Suprapubic skin (tissue), 4 donors: Measurements from ENCODE around the gene CPD. TPM values are rescaled to one million over a fixed set of nuclear protein-coding genes. Genes with fewer than 3 reads are reported as not detected.

ENCODE experiments used
- DNase-seq, 2 donors: peaks; one replicate each; pipeline ENCODE4 v3.0.0-alpha.2; 2019; ENCODE audit warnings: low spot score in 2 of 2
- H3K27ac ChIP-seq: fragments of 200-600 bp; sonication (generic); one replicate; pipeline ENCODE4 v1.5.1; 2019
- H3K27me3 ChIP-seq: fragments of 200-600 bp; sonication (generic); one replicate; pipeline ENCODE4 v1.5.1; 2019
- H3K36me3 ChIP-seq: fragments of 200-600 bp; sonication (generic); one replicate; pipeline ENCODE4 v1.5.1; 2019
- H3K4me1 ChIP-seq: fragments of 200-600 bp; sonication (generic); one replicate; pipeline ENCODE4 v1.5.1; 2019
- H3K4me3 ChIP-seq: fragments of 200-600 bp; sonication (generic); one replicate; pipeline ENCODE4 v1.5.1; 2019; ENCODE audit warnings: mild to moderate bottlenecking
- H3K9me3 ChIP-seq: fragments of 200-600 bp; sonication (generic); one replicate; pipeline ENCODE4 v1.5.1; 2019
- EP300 ChIP-seq: sonication (generic); formaldehyde crosslinking; IDR thresholded peaks from one replicate; pipeline ENCODE4 v1.6.1; 2017; ENCODE audit warnings: antibody characterized with exemption
- POLR2A ChIP-seq, 2 donors: fragments of 450-650 bp; IDR thresholded peaks; one replicate each; pipeline ENCODE4 v1.6.1; 2017; ENCODE audit warnings: antibody characterized with exemption in 2 of 2, mild to moderate bottlenecking in 2 of 2, moderate library complexity in 2 of 2
- POLR2AphosphoS5 ChIP-seq, 3 donors: sonication (generic); formaldehyde crosslinking; IDR thresholded peaks; one replicate each; pipeline ENCODE4 v1.6.1; 2017; ENCODE audit warnings: antibody characterized with exemption in 3 of 3
- WGBS: methylation state at CpG from one replicate; pipeline ENCODE4 v1.1.5; 2018; 5-methylcytosine and 5-hydroxymethylcytosine counted together
- total RNA-seq, 4 donors: library from RNA; depleted of rRNA; stranded (reverse); fragments of >200 nt; gene quantifications; one replicate each; pipeline ENCODE4 v1.1.0, GENCODE V29; 2016
- TF ChIP-seq, protein P1 (sequence below), 2 donors: fragments of 200-600 bp in 1 of 2; fragments of 450-650 bp in 1 of 2; sonication (generic) in 1 of 2; IDR thresholded peaks; one replicate each; pipeline ENCODE4 v1.5.1; 2016 to 2019; ENCODE audit warnings: antibody characterized with exemption in 2 of 2, mild to moderate bottlenecking in 1 of 2, moderate library complexity in 1 of 2

The CPD gene
- total RNA-seq, 4 donors from 2014 or later, result 38.9 to 60.5 (median 49.4) TPM

DNA sequence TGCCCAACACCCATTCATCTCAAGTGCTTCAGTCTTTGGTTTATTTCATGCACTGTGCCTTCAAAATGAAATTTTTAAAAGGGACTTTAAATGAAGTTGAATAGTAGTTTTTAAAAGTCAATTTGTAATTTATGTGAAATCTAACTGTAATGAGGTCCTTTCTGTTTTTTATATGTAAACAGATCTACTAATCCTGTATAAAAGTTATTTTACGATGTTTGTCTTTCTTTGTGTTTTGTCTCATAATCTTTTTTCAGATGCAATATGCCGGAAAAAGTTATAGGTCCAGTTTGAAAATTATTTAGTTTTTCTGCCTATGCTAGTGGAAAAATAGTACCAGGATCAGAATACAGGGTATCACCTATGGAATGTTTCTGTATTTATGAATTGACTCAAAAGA lies 89.7 kb downstream of the CPD start:
- WGBS, result 78% methylated on average over 2 of the region's 2 CpGs

DNA sequence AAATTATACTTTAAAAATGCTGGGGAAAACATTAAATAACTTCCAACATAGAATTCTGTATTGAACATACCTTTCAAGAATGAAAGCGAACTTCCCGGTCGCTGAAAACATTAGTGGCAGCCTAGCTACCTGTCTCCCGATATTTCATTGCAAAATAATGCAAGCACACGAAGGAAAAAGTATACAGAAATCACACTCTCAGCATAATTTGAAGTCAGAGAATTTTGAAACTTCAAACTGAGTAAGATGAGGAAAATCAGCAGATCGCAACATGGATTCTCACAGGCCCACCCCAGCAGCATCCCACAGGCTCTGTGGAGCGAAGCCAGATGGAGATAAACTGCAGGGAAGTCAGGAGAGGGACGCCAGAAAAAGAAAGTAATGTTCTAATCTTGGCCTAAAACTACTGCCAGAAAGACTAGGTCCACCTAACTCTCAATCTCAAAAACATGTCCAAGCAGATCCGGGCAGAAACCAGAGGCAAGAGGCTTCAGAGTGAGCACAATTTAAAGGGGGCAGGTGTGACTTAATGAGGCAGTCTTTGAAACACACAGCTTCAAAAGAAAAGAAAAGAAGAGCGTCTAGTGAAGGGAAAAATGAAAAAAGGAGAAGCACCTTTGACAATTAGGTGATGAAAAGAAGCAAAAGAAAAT lies 93.6 kb downstream of the CPD start:
- Histone ChIP-seq H3K9me3 (no peaks in the 10 kb centered on the region), H3K36me3 (no peaks in the 10 kb centered on the region), H3K27ac (no peak overlapping the region), H3K4me3 (peak overlapping the region; percentile 22), H3K4me1 (peaks cover 7% of the 10 kb centered on the region), H3K27me3 (no peaks in the 10 kb centered on the region)
- TF ChIP-seq POLR2AphosphoS5 (IDR thresholded peaks at IDR 0.05) (no peak), EP300 (no peak), POLR2A (IDR thresholded peaks at IDR 0.05) (no peak)
- TF ChIP-seq, protein P1, sequence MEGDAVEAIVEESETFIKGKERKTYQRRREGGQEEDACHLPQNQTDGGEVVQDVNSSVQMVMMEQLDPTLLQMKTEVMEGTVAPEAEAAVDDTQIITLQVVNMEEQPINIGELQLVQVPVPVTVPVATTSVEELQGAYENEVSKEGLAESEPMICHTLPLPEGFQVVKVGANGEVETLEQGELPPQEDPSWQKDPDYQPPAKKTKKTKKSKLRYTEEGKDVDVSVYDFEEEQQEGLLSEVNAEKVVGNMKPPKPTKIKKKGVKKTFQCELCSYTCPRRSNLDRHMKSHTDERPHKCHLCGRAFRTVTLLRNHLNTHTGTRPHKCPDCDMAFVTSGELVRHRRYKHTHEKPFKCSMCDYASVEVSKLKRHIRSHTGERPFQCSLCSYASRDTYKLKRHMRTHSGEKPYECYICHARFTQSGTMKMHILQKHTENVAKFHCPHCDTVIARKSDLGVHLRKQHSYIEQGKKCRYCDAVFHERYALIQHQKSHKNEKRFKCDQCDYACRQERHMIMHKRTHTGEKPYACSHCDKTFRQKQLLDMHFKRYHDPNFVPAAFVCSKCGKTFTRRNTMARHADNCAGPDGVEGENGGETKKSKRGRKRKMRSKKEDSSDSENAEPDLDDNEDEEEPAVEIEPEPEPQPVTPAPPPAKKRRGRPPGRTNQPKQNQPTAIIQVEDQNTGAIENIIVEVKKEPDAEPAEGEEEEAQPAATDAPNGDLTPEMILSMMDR (IDR thresholded peaks at IDR 0.05), result no peak
- DNase-seq, result no peak
- 44% methylated on average over 10 of the region's 10 CpGs for WGBS

More for the DNA sequence above, 89.7 kb downstream of the CPD start:
- no peaks in the 10 kb centered on the region for H3K4me1 ChIP-seq
- no peaks in the 10 kb centered on the region for H3K27me3 ChIP-seq
- no peak for TF ChIP-seq POLR2A (IDR thresholded peaks at IDR 0.05)
- no peak for TF ChIP-seq EP300
- no peak for TF ChIP-seq POLR2AphosphoS5 (IDR thresholded peaks at IDR 0.05)
- TF ChIP-seq, protein P1 (IDR thresholded peaks at IDR 0.05), result no peak
- no peak for DNase-seq
- peaks cover 23% of the 10 kb centered on the region for H3K36me3 ChIP-seq
- no peak overlapping the region for H3K4me3 ChIP-seq
- no peak overlapping the region for H3K27ac ChIP-seq
- no peaks in the 10 kb centered on the region for H3K9me3 ChIP-seq

DNA sequence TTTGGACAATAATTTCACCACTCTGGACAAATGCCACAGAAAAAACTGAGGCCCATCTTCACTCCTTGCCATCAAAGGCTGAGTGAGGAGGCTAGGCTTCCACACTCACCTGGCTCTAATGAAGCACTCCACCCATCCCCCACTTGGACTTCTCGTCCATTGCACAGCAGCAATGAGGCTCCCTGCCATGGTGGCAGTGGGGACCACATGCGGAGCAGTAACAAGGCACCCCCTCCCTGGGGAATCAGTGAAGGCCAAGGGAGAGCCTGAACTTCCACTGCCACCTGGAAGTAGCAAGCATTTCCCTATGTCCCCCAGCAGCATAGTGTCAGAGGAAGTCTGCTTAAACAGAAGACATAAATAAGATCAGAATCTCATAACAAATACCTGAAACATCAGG lies 96.5 kb downstream of the CPD start:
- Histone ChIP-seq H3K4me3 (no peak overlapping the region), H3K27ac (no peak overlapping the region), H3K9me3 (no peaks in the 10 kb centered on the region), H3K4me1 (peaks cover 21% of the 10 kb centered on the region), H3K27me3 (no peaks in the 10 kb centered on the region), H3K36me3 (peaks cover 9% of the 10 kb centered on the region)
- TF ChIP-seq POLR2A (IDR thresholded peaks at IDR 0.05) (no peak), POLR2AphosphoS5 (IDR thresholded peaks at IDR 0.05) (no peak), EP300 (no peak)
- TF ChIP-seq, protein P1 (IDR thresholded peaks at IDR 0.05), result no peak
- no peak for DNase-seq
- whole genome bisulfite sequencing, result 100% methylated on average over 1 of the region's 2 CpGs

DNA sequence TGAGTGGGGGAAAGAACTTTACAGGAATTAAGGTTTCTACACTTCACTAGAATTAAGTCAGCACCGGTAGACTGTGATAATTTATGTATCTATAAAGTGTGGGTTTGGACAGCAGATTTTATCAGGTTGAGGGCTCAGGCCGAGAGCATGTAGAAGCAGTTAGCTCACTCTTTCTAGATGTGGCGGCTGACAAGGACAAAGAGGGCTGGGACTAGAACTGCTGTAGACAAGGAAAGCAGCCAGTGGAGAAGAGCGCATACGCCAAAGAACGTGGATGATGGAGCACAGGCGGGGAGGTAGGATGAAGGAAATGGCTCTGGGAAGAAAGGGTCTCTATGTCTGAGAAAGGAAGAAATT lies 98.0 kb downstream of the CPD start:
- peaks cover 21% of the 10 kb centered on the region for H3K4me1 ChIP-seq
- H3K9me3 ChIP-seq, result no peaks in the 10 kb centered on the region
- DNase-seq, result no peak
- no peaks in the 10 kb centered on the region for H3K27me3 ChIP-seq
- H3K36me3 ChIP-seq, result peaks cover 23% of the 10 kb centered on the region
- H3K4me3 ChIP-seq, result peak overlapping the region; percentile 79
- peak overlapping the region; percentile 91 for H3K27ac ChIP-seq
- WGBS, result 12% methylated on average over 7 of the region's 7 CpGs
- TF ChIP-seq EP300, result no peak

DNA sequence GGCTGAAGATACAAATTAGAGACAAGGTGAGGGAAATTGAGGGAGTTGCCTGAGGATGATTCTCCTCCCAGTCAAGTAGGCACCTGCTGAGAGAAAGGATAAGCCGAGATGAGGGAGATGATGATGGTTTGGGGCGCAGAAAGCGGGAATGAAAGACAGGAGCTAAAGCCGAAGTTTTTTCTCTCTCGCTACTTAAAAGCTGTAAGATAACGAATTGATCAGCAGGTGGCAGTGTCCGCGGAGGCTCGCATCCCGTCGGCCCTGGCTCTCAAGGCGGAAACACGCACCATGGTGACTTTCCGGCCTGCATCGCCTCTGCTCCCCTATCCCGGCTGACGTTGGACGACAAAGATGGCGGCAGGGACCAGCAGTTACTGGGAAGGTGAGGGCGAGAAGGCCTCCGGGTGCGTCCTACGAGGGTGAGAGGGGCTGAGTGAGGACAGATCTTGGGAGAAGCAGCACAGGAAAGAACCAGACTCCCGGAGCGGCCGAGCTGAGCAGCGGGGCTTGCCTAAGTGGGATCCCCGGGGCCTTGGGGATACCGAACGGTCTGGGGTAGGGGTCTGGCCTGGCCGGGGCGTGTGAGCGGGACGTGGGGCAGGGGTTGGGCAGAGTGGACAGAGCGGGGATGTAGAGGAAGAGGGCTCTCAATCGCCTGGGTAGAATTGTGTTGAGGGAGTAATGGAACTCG lies 98.5 kb downstream of the CPD start, which contains the start of gene GOSR1:
TSS of gene GOSR1 (plus strand) at position 326 of the 691 bp plus-strand sequence. CDS start at position 352, 26 bp downstream.
- WGBS, result 0% methylated on average over 25 of the region's 37 CpGs
- Histone ChIP-seq H3K4me3 (peak within 1 kb of the TSS; percentile 79), H3K27ac (peak within 1 kb of the TSS; percentile 91), H3K4me1 (peaks cover 21% of the 10 kb centered on the region), H3K9me3 (no peaks in the 10 kb centered on the region), H3K27me3 (no peaks in the 10 kb centered on the region), H3K36me3 (peaks cover 24% of the 10 kb centered on the region)
- TF ChIP-seq POLR2A (IDR thresholded peaks at IDR 0.05), result peak; percentile 66 to 89
- TF ChIP-seq POLR2AphosphoS5 (IDR thresholded peaks at IDR 0.05), result peak; percentile 37 to 92 (median 70)
- TF ChIP-seq, protein P1 (IDR thresholded peaks at IDR 0.05), result peak; percentile 73 to 77
- TF ChIP-seq EP300, result no peak
- peak; percentile 96 to 98 for DNase-seq
